ENCODE measurements around the gene MTA3.

MTA3 gene

DNA sequence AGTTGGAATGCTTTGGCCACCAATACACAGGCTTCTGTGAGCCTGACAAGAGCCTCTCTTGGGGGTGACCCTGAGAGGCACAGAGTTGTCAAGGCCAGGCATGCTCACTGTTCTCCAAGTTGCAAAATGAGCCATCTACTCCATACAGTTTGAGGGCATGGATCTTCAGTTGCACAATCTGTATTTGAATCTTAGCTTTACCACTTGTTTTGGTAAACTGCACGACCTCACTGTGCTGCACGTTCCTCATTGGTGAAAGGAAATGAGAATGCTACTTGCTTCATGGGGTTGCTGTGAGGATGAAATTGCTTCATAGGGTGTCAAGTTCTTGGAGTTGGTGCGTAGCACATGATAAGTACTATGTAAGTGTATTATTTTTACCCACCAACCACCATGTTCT lies 235.9 kb downstream of the MTA3 start:
- DNase-seq (ENCODE audit: low read depth, low spot score) = no peak

DNA sequence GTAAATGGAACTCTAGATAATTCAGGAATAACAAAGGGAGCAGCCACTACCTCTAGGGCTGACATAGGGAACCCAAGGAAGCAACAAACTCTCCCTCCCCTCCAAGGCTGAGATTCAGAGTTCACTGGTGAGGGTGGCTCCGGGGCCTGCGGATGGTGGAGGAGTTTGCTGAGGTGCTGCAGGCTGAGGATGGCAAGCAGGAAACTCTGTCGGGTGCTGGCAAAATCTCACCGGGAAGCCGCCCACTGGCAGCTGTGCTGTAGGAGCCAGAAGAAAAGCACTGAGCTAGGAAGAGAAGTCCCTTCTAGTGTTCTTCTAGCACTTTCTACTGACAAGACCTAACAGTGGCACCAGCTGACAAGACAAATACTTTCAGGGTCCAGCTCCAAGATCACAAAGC lies 236.5 kb downstream of the MTA3 start:
- DNase-seq (ENCODE audit: low read depth, low spot score) = no peak

All from brain pericyte (primary cell).